Progenitor cell of endocrine pancreas (in vitro differentiated cells): ENCODE results near the gene STIM2. TPM values are rescaled to one million over a fixed set of nuclear protein-coding genes. Genes with fewer than 3 reads are reported as not detected.

Experiments used
- DNase-seq: peaks from one replicate; pipeline ENCODE4 v3.0.0; 2021; ENCODE audit warnings: low spot score; ENCODE audit not compliant: unreplicated experiment
- H3K27ac Mint-ChIP-seq: 2 replicates; pipeline ENCODE4 v1.8.0; 2021; ENCODE audit warnings: mild to moderate bottlenecking, moderate library complexity, mixed read lengths
- H3K27me3 Mint-ChIP-seq: 2 replicates; pipeline ENCODE4 v1.8.0; 2021; ENCODE audit warnings: mixed read lengths
- H3K36me3 Mint-ChIP-seq: 2 replicates; pipeline ENCODE4 v1.8.0; 2022; ENCODE audit warnings: mixed read lengths; ENCODE audit not compliant: insufficient read depth
- H3K4me1 Mint-ChIP-seq: 2 replicates; pipeline ENCODE4 v1.8.0; 2021; ENCODE audit warnings: low read depth, mixed read lengths
- H3K4me3 Mint-ChIP-seq: 2 replicates; pipeline ENCODE4 v1.8.0; 2021; ENCODE audit warnings: low read depth, mild to moderate bottlenecking, moderate library complexity, mixed read lengths
- H3K9me3 Mint-ChIP-seq: 2 replicates; pipeline ENCODE4 v1.8.0; 2021; ENCODE audit warnings: low read depth, mixed read lengths
- CTCF ChIP-seq: fragments of 200-600 bp; sonication (generic); IDR thresholded peaks from one replicate; pipeline ENCODE4 v1.5.0; 2021; ENCODE audit warnings: antibody characterized with exemption, mild to moderate bottlenecking; ENCODE audit not compliant: unreplicated experiment
- total RNA-seq: library from RNA; stranded (reverse); gene quantifications from 2 replicates; pipeline ENCODE4 v1.2.1, GENCODE V29; 2021

The STIM2 gene
- total RNA-seq, 1 donor from 2014 or later: 48.7 TPM

- H3K27ac Mint-ChIP-seq: no peak overlapping the region
- no peaks in the 10 kb centered on the region for H3K27me3 Mint-ChIP-seq
- no peak for DNase-seq
- no peaks in the 10 kb centered on the region for H3K36me3 Mint-ChIP-seq
- TF ChIP-seq CTCF: no peak
- no peak overlapping the region for H3K4me3 Mint-ChIP-seq
- no peaks in the 10 kb centered on the region for H3K9me3 Mint-ChIP-seq
- peaks cover 1% of the 10 kb centered on the region for H3K4me1 Mint-ChIP-seq
These were observed 50.6 kb downstream of the STIM2 start for GRCh38 chr4:26911254-26911653.

- Mint-ChIP-seq H3K27me3 (no peaks in the 10 kb centered on the region), H3K36me3 (no peaks in the 10 kb centered on the region), H3K4me1 (peaks cover 1% of the 10 kb centered on the region), H3K9me3 (no peaks in the 10 kb centered on the region), H3K4me3 (no peak overlapping the region), H3K27ac (no peak overlapping the region)
- TF ChIP-seq CTCF: no peak
- DNase-seq: no peak
These were observed 51.4 kb downstream of the STIM2 start for GRCh38 chr4:26912069-26912468.

- TF ChIP-seq CTCF: no peak
- DNase-seq: no peak
- H3K4me1 Mint-ChIP-seq: peaks cover 1% of the 10 kb centered on the region
- H3K27ac Mint-ChIP-seq: no peak overlapping the region
- no peak overlapping the region for H3K4me3 Mint-ChIP-seq
- no peaks in the 10 kb centered on the region for H3K36me3 Mint-ChIP-seq
- no peaks in the 10 kb centered on the region for H3K9me3 Mint-ChIP-seq
- no peaks in the 10 kb centered on the region for H3K27me3 Mint-ChIP-seq
These were observed 52.2 kb downstream of the STIM2 start for GRCh38 chr4:26912810-26913209.

- H3K9me3 Mint-ChIP-seq: peaks cover 3% of the 10 kb centered on the region
- H3K27me3 Mint-ChIP-seq: no peaks in the 10 kb centered on the region
- no peak for DNase-seq
- peaks cover 8% of the 10 kb centered on the region for H3K36me3 Mint-ChIP-seq
- no peak overlapping the region for H3K4me3 Mint-ChIP-seq
- H3K27ac Mint-ChIP-seq: no peak overlapping the region
- no peaks in the 10 kb centered on the region for H3K4me1 Mint-ChIP-seq
- TF ChIP-seq CTCF: no peak
These were observed 55.6 kb downstream of the STIM2 start for GRCh38 chr4:26916195-26916594.

GRCh38 chr4:26930964-26931363 is 70.3 kb downstream of the STIM2 start:
- Mint-ChIP-seq H3K27ac (no peak overlapping the region), H3K36me3 (peaks cover 6% of the 10 kb centered on the region), H3K9me3 (no peaks in the 10 kb centered on the region), H3K4me1 (no peaks in the 10 kb centered on the region), H3K4me3 (no peak overlapping the region), H3K27me3 (no peaks in the 10 kb centered on the region)
- no peak for DNase-seq
- TF ChIP-seq CTCF: no peak
